GM19328 (cell line): ENCODE data around the gene MICAL2.
"Not testable (repeated sequence)": the region's sequence is repeated elsewhere in the genome, so short reads cannot be mapped to it uniquely, and the experiment has no call there.

ENCODE experiments used
- ATAC-seq: cut with Tn5 transposase; IDR thresholded peaks from one replicate; pipeline ENCODE4 v1.9.1; 2021; ENCODE audit warnings: mild to moderate bottlenecking, moderate library complexity; ENCODE audit not compliant: unreplicated experiment

The MICAL2 gene

DNA sequence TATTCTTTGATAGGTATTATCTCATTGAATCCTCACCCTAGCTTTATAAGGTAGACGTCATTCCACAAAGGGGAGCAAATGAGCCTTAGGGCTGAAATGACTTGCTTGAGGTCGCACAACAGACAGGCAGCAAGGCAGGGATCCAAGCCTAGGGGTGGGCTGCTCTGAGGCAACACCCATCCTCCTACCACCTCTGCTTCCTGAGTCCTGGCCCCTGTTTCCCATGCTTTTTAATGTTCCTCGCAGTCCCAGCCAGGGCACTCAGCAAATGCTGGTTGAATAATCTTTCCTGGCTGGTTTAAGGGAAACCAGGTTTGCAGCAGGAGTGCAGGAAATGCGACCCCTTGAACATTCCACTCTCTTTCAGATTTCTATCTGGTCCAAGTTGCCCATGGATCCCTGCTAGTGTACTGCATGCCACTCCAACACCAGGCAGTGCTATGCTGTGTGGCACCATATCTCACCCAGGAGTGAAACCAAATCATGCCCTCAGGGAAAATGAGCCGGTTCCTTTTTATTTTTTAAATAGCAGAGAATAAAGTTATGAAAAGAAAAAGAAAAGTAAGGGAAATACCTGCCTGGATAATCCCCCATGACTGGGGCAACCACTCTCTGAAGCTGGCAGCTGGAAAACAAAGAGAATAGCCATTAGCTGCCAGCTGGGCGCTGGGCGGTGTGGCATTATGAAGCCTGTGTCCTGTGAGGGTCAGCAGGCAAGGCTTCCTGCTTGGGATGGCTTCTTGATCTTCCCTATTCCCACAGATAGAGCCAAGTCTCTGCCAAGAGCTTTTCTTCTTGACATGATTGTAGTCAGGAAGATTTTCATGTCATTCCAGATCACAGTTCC is 21.8 kb downstream of the MICAL2 start:
- ATAC-seq = no peak

DNA sequence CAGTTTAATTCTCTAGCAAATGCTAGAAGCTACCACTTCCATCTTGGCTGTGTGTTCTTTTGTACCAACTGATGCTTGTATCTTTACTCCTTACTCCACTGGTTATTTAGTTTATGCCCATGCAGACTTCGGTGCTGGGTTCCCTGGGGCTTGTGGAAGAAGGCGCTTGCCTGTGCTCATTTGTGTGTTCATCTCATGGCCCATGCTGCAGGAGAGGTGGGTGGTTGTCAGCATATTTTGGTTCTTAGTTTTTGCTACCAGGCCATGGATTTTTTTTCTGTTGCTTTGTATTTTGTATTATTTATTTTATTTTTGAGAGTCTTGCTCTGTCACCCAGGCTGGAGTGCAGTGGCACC is 22.4 kb downstream of the MICAL2 start:
- ATAC-seq = no peak

DNA sequence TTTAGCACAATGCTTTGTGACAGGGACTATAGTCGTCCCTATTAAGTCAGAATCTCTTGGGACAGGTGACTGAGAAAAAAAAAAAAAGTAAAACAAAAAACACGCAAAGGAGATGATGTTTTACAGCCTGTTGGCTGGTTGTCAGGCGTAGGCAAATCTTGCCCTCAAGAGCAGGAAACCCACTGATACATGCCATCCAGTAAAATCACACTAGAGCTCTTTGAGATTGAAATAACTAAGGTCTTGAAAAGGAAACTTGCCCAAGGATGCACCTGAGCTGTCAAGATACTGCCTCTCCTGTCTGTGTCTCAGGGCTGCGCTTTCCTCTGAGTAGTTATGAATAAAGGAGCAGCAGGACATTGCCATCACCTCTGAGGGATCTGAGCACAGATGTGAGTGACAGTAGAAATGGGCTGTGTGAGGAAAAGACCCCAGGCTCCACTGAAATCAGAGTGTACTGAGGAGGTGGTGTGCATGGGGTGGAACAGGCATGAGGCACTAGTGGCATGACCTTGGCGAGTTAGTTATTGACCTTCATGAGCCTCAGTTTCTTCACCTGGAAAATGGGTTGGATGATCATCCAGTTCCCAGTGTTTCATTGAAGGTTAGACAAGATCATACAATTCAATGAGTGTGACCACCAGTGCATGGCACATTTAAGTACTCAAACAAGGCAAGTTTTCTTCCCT is 23.3 kb downstream of the MICAL2 start:
- ATAC-seq = no peak

DNA sequence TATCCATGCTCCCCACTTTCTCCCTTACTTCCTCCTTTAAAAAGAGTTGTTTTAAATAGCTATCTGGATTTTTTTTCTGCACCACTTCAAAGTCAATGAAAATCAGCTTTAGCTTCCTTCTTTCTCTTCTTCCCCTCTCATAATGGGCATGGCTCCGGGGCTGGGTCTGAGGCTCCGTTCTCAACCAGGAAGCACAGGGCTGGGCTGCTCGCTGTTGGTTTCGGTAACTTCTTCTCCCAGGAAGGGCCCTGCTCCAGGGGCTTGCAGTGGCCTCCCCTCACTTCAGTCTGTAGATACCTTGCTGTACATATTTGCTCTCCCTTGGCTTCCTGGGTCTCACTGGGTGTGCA is 23.8 kb downstream of the MICAL2 start:
- no peak for ATAC-seq

DNA sequence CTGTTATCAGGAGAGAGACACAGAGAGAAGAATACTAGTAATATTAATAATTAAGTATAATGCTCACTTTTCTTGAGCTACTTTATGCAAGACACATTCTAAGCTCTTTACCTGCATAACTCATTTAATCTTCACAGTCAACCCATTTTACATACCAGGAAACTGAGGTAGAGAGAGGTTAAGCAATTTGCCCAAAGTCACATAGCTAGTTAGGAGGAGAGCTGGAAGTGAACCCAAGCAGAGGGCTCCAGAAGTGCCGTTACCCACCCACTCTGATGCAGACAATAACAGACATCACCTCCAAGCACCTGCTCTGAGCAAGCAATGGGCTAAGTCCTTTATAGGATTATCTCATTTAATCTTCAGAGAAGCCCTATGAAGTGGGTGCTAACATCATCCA is 24.8 kb downstream of the MICAL2 start:
- ATAC-seq = no peak

DNA sequence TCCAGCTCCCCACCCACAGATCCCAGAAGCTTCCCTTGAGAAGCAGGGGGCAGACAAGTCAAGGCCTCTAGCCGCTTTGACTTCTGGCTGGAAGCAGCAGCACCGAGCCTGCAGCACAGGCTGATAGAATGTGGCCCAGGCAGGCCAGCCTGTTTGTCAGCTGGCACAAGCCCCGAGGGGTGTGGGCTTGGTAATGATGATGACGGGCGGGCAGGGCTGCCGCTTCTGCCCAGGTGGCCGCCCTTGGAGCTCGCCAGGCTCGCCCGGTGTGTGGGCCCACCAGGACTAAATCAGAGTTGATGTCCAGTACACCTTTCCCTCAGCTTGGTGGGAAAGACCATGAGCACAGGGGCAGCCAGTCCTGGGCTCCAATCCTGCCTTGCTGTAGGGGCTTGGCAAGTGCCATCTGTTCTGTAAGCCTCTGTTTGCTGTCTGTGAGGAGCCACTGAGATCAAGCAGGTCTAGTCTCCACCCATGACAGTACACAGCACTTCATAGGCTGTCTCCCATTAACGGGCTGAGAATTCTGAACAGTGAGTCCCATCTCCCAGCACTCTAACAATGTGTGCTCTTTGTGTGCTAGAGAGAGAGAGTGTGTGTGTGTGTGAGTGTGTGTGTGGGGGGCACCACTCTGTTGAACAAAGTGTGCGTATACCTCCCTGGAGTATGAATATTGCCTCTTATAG is 26.8 kb downstream of the MICAL2 start:
- no peak for ATAC-seq

DNA sequence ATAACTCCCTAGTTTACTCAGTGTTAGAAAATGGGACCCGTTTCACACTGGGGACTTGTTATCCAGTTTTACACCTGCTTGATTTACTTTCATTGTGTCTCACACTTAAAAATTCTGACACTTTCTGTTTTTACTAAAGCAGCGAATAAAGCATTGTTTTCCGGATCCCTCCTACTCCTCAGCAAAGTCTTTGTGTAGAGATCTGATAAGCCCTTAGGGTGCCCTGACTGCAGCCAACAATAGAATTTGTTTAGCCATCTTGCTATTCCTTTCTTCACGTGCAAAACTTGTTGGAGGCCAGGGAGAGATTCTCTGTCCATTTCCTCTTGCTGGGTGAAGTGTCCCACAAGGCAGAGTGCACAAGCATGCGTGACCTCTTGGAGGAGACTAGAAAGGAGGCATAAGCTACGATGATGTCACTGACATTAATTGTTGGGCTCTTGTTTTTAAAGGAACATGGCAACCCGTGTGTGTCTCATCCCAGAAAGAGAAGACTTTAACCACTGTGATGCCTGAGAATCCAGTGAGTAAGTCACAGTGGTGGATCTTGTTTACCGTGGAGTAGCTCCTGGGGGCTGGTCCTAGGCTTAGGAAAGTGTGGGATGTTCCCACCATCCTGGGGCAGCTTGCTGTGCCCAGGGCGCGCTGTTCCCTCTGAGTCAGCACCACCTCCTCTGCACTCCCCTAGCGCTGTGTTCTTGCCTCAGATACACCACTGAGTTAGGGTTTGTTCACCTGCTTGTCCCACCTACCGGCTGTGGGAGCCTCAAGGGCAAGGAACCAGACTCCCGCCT is 27.7 kb downstream of the MICAL2 start:
- ATAC-seq = no peak

DNA sequence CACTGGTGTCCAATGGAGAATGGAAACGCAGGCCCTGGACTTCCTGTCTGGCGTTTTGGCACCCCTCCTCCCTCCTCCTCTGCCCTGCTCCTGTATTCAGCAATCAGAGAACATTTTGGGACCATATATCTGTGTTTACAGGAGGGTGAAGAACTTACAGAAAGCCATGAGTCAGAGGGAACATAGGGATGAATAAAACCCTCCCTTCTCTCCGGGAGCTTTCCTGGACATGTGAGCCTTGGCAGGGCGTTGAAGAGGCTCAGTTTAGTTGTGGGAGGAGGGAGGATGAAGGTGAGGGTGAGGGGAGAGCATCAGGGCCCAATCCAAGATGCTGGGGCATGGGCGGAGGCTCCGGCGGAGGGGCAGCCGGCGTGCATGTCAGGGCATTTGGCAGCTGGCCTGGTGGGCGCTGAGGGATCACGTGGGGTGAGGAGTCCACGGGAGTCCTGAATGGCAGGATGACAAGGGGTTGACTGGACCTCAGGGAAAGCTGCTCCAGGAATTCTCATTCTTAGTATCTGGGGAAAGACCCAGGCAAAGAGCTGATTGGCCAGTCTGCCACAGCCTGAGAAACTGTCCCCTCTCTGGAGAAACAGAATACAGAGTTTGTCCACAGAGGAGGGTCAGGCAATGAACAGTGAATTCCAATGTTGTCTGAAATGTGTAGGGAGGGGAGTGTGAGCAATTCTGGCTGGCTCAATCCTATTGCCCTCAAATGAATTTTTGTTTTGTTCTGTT is 28.9 kb downstream of the MICAL2 start:
- no peak for ATAC-seq

DNA sequence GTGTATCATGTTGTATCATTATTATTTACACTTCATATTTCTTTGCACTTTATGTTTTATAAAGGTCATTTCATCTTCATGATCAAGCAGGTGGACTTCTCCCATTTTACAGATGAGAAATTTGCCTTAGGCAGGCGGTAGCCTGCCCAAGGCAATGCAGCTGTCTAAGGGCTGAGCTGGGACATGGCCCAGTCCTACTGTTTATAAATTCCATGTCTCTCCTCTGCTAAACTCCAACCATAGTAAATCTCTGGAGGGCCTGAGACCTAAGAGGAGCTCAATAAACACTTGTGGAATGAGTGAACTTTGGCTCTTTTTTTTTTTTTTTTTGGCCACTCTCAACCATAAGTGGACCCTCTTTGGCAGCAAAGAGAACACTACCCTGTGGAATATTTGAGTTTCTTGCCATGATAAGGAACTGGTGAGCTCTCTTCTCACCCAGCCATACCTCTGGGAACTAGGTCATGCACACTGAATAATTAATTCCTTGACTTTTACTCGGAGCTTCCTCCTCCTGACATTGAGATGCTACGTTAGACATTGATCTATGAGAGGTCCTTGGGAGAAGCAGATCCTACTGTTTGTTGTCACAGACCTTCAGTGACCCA is 29.9 kb downstream of the MICAL2 start:
- no peak for ATAC-seq

DNA sequence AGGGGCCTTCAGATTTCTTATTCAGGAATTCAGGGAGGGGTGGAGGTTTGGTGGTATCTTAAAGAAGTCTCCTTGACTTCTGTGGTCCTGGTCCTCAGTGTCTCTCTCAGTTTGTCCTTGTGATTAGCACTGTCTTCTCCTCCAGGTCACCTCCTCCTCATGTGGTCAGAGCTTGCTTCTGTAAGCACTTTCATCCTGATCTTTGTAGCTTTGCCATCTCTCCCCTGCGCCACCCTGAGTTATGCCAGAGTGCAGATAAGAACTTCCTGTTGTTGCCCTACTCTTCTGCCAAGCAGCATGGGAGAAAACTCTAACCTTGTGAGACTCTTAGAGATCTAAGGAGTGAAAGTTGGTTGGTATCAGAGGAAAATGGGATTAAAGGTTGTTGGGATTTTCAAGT is 30.9 kb downstream of the MICAL2 start:
- ATAC-seq = no peak

DNA sequence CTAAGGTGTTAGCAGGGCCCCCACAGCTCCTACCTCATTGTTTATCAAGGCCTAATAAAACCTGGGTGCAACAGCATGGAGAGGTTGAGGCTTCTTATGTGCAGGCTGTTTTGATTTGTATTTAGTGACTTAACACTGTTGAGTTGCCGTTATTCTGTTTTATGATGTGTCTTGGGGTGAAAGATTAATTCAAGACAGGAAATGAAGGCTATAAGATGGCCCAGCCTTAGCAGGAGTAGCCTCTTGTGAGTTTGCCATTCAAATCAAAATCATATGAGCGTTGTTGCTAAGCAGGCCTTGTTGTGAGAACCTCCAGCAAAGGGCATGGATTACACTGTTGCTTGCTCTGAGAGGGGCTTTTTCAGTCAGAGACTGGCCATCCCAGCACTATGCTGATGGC is 31.8 kb downstream of the MICAL2 start:
- no peak for ATAC-seq

DNA sequence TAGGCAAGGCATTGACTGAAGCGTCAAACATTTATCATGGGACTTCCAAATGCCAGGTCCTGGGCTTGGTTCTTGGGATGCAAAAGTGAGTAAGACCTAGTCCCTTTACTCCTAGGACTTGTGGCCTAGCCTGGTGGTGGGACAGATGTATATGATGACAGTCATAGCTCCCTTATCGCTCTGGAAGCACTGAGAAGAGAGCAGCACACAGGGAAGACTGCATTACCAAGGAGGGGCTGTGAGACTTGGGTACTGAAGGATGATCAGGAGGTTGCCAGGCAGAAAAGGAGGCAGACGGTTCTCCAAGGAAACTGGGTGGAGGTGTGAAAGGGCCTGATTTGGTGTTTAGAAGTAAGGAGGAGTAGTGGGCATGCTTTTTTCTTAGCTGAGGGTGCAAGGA is 32.5 kb downstream of the MICAL2 start:
- ATAC-seq = no peak

DNA sequence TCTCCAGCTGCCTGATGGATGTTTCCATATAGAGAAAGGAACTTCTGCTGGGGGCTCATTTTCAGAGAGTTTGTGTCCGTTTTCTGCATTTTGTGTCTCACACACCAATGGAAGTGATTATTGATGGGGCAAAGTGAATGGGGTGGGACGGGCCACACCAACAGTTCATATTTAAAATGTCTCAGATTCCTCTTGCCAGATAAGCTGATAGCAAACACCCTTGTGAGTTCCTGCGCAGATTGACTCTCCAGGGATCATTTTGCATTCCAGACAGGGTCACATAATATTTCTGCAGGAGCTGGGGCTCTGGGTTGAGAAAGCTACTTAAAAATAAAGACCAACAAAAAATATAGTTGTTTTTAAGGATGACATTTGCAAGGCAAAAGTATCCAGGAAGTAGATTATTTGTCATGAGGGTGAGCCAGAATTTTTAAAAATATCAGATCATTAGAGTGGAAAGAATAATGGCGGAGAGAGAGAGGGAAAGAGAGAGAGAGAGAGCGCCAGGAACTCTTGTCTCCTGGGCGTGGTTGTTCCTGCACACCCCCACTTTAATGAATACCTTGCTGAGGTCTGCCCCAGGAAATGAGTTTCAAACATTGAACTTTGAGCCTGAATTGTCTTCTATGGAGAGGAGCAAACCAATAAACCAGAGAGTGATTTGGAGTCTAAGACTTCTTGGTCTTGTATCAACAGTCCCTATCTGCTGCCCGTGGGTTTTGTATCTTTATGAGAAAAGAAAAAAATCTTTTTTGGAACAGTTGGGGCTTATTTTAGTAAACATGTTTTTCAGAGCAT is 33.3 kb downstream of the MICAL2 start:
- no peak for ATAC-seq

DNA sequence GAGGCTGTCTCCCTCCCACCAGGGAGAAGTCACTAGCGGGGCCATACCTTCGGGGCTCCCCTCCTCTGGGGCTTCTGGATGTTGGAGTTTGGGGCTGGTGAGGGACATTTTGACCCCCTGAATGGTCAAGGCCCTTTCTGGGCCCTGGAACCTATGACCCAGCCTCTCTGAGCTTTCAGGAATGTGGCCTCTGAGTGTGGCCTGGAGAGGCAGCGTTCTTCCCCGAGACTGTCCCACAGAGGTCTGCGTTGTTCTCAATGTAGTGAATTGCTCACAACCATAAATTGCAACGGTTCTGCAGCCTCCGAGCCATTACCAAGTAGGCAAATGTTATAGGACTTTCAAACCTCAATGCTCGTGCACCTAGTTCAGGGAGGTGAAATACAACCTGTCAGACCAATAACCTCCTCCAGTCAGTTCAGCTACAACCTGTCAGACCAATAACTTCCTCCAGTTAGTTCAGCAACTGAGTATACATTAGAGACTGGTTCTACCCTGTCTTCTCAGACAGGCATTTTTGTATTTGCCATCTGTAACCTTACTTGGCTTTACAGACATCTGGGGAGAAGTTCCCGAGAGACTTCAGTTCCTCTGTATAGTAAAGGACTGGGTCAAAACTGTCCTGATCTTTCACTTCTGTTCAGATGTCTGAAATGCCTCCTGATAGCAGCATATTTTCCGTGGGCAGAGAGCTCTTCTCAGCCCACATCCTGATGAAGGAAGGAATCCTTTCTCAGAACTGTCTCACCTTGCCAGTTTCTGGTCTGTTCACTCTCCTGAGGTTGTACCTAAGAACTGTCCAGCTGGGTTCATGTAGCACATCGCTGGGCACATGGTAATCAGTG is 34.2 kb downstream of the MICAL2 start:
- ATAC-seq = no peak

DNA sequence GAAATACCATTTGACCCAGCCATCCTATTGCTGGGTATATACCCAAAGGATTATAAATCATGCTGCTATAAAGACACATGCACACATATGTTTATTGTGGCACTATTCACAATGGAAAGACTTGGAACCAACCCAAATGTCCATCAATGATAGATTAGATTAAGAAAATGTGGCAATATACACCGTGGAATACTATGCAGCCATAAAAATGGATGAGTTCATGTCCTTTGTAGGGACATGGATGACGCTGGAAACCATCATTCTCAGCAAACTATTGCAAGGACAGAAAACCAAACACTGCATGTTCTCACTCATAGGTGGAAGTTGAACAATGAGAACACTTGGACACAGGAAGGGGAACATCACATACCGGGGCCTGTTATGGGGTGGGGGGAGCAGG is 36.3 kb downstream of the MICAL2 start:
- not testable (repeated sequence) for ATAC-seq

DNA sequence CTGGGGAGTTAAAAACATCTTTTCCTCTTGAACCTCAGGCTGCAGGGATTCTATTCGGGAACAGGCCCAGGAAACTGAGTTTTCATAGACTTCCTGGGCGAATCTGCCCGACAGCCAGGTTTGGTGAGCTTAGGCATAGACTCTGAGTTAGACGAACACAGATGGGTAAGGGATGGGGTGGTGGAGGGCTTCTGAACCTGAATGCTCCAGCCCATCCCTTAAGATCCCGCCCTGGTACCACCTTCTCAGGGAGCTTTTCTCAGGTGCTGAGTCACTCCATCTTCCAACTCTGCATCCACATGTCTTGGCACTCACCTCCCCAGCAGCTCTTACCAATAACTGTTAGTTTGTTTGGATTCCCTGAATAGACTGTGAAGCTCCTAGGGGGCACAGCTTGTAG is 37.4 kb downstream of the MICAL2 start:
- no peak for ATAC-seq

DNA sequence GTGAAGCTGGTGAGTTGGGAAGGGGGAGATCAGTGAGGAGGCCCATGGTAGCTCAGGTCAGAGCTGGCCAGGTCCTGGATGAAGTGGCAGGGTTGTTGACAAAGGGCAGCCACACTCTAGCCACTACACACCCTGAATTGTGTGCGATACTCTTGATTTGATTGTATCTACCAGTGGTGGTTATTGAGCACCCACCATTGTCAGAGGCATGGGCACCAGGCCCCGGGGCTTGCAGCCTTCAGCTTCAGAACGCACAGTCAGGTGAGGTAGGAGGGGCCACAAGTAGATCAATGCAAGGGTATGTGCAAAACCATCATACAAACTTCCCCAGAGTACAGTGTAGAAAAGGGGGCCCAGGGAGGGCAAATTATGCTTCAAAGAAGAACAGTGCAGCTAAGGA is 38.1 kb downstream of the MICAL2 start:
- no peak for ATAC-seq

DNA sequence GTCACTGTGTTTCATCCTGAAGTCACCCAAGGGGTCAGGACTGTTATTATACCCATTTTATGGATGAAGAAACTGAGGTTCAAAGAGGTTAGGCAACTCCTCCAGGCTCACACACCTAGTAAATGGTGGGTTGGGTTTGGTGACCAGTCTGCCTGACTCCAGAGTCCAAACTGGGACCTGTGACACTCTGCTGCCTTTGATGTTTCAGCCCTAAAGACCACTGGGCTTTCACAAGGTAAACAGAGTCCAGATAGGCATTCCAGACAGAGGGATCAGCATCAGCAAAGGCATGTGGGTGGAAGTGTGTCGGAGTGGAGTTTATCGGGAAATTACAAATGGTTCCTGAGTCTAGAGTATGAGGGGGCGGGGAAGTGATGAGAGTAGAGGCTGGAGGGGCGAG is 38.5 kb downstream of the MICAL2 start:
- ATAC-seq = no peak
